Neural progenitor cell (in vitro differentiated cells): Measurements from ENCODE around the gene MTG1. TPM values are rescaled to one million over a fixed set of nuclear protein-coding genes. Genes with fewer than 3 reads are reported as not detected.

Source experiments
- DNase-seq: peaks from one replicate; pipeline ENCODE4 v3.0.0-alpha.2; 2016; ENCODE audit warnings: low spot score
- H2AFZ ChIP-seq: fragments of 200-600 bp; sonication (generic); replicated peaks from 2 replicates; pipeline ENCODE4 v1.6.1; 2016; ENCODE audit warnings: antibody characterized with exemption
- H3F3A ChIP-seq: fragments of 200-600 bp; sonication (generic); 2 replicates; pipeline ENCODE4 v1.6.1; 2016; ENCODE audit warnings: antibody characterized with exemption, low read depth
- H3K27ac ChIP-seq: fragments of 200-600 bp; sonication (generic); 2 replicates; pipeline ENCODE4 v1.5.1; 2016; ENCODE audit warnings: mild to moderate bottlenecking
- H3K27me3 ChIP-seq: fragments of 200-600 bp; sonication (generic); 2 replicates; pipeline ENCODE4 v1.6.1; 2016; ENCODE audit warnings: mild to moderate bottlenecking, moderate library complexity
- H3K36me3 ChIP-seq: fragments of 200-600 bp; sonication (generic); 2 replicates; pipeline ENCODE4 v1.5.1; 2016
- H3K4me1 ChIP-seq: fragments of 200-600 bp; sonication (generic); 2 replicates; pipeline ENCODE4 v1.6.1; 2016; ENCODE audit warnings: mixed run types
- H3K4me2 ChIP-seq: fragments of 200-600 bp; sonication (generic); 2 replicates; pipeline ENCODE4 v1.6.1; 2016
- H3K4me3 ChIP-seq: fragments of 200-600 bp; sonication (generic); 2 replicates; pipeline ENCODE4 v1.5.1; 2016
- H3K79me2 ChIP-seq: fragments of 200-600 bp; sonication (generic); 2 replicates; pipeline ENCODE4 v1.6.1; 2016; ENCODE audit warnings: low read depth
- H3K9ac ChIP-seq: fragments of 200-600 bp; sonication (generic); 2 replicates; pipeline ENCODE4 v1.6.1; 2016
- H3K9me3 ChIP-seq: fragments of 200-600 bp; sonication (generic); 2 replicates; pipeline ENCODE4 v1.5.1; 2016; ENCODE audit warnings: low read depth
- H4K20me1 ChIP-seq: fragments of 200-600 bp; sonication (generic); 2 replicates; pipeline ENCODE4 v1.6.1; 2016; ENCODE audit warnings: low read depth
- H3K27ac Mint-ChIP-seq: 3 replicates; pipeline ENCODE4 v1.8.0; 2021; ENCODE audit warnings: mixed read lengths
- H3K27me3 Mint-ChIP-seq: 2 replicates; pipeline ENCODE4 v1.8.0; 2022; ENCODE audit warnings: low read depth, mild to moderate bottlenecking, inconsistent platforms, moderate library complexity, mixed read lengths; ENCODE audit not compliant: insufficient read depth
- H3K36me3 Mint-ChIP-seq: 3 replicates; pipeline ENCODE4 v1.8.0; 2021; ENCODE audit warnings: mixed read lengths
- H3K4me1 Mint-ChIP-seq: 3 replicates; pipeline ENCODE4 v1.8.0; 2021; ENCODE audit warnings: mixed read lengths
- H3K4me3 Mint-ChIP-seq: 3 replicates; pipeline ENCODE4 v1.8.0; 2021; ENCODE audit warnings: mild to moderate bottlenecking, moderate library complexity, mixed read lengths
- H3K9me3 Mint-ChIP-seq: 3 replicates; pipeline ENCODE4 v1.8.0; 2020; ENCODE audit warnings: mixed read lengths
- CTCF ChIP-seq: fragments of 200-600 bp; sonication (generic); IDR thresholded peaks from 2 replicates; pipeline ENCODE4 v1.5.1; 2017; ENCODE audit warnings: antibody characterized with exemption, mild to moderate bottlenecking
- EZH2 ChIP-seq: fragments of 200-600 bp; sonication (generic); IDR thresholded peaks from 2 replicates; pipeline ENCODE4 v1.6.1; 2017; ENCODE audit warnings: antibody characterized with exemption, mild to moderate bottlenecking, moderate library complexity
- EZH2phosphoT487 ChIP-seq: fragments of 200-600 bp; sonication (generic); IDR thresholded peaks from 2 replicates; pipeline ENCODE4 v1.6.1; 2017; ENCODE audit warnings: antibody characterized with exemption
- total RNA-seq: library from RNA; depleted of rRNA; stranded (reverse); fragments of >200 nt; gene quantifications from 2 replicates; pipeline ENCODE4 v1.2.3, GENCODE V29; 2015; ENCODE audit warnings: low replicate concordance

Gene MTG1
- total RNA-seq, 1 donor from 2014 or later = 28.0 TPM

DNA sequence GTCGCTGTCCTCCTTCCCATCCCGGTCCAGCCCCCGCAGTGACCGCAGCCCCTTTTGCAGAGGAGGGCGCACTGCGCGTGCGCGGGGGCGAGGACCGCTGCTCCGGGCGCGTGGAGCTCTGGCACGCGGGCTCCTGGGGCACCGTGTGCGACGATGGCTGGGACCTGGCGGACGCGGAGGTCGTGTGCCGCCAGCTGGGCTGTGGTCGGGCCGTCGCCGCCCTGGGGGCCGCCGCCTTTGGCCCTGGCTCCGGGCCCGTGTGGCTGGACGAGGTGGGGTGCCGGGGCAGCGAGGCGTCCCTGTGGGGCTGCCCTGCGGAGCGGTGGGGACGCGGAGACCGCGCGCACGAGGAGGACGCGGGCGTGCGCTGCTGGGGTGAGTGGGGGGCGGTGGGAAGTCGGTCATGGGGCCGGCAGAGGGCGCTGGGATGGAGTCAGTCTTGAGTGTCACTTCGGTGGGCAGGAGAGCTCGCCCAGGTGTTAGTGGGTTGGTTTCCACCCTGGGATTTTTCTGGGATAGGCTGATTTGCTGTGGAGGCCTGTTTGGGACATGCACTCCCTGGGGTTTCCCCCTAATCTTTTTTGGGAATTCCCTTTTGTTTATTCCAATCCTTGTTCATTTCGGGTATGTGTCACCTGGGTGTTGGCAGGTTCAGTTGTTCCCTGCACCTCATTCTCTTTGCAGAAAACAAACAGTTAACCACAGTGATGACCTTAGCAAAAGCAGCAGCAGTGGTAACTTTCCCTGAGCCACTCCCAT lies 71.4 kb downstream of the MTG1 start:
- no peaks in the 10 kb centered on the region for H3F3A ChIP-seq
- Mint-ChIP-seq H3K4me3 (no peak overlapping the region), H3K4me1 (no peaks in the 10 kb centered on the region), H3K27me3 (peaks cover 8% of the 10 kb centered on the region), H3K9me3 (peaks cover 22% of the 10 kb centered on the region), H3K36me3 (no peaks in the 10 kb centered on the region), H3K27ac (no peak overlapping the region)
- H3K27ac ChIP-seq = no peak overlapping the region
- H3K27me3 ChIP-seq = no peaks in the 10 kb centered on the region
- no peak overlapping the region for H3K9ac ChIP-seq
- peaks cover 3% of the 10 kb centered on the region for H3K9me3 ChIP-seq
- DNase-seq = no peak
- no peak for TF ChIP-seq EZH2phosphoT487
- no peak for TF ChIP-seq EZH2
- TF ChIP-seq CTCF = no peak
- H3K4me2 ChIP-seq = no peak overlapping the region
- H3K36me3 ChIP-seq = no peaks in the 10 kb centered on the region
- no peaks in the 10 kb centered on the region for H3K4me1 ChIP-seq
- no peaks in the 10 kb centered on the region for H3K79me2 ChIP-seq
- no peak overlapping the region for H3K4me3 ChIP-seq
- H4K20me1 ChIP-seq = no peaks in the 10 kb centered on the region
- no peak overlapping the region for H2AFZ ChIP-seq

- peaks cover 19% of the 10 kb centered on the region for H3K9me3 Mint-ChIP-seq
- Histone ChIP-seq H3K9ac (no peak overlapping the region), H3K27ac (no peak overlapping the region), H3K27me3 (no peaks in the 10 kb centered on the region), H3K4me1 (no peaks in the 10 kb centered on the region), H3K9me3 (peaks cover 3% of the 10 kb centered on the region), H4K20me1 (no peaks in the 10 kb centered on the region), H3K79me2 (no peaks in the 10 kb centered on the region), H3F3A (no peaks in the 10 kb centered on the region), H3K4me3 (no peak overlapping the region), H3K36me3 (no peaks in the 10 kb centered on the region), H3K4me2 (no peak overlapping the region), H2AFZ (no peak overlapping the region)
- peaks cover 8% of the 10 kb centered on the region for H3K27me3 Mint-ChIP-seq
- H3K4me3 Mint-ChIP-seq = no peak overlapping the region
- no peak overlapping the region for H3K27ac Mint-ChIP-seq
- no peaks in the 10 kb centered on the region for H3K36me3 Mint-ChIP-seq
- no peaks in the 10 kb centered on the region for H3K4me1 Mint-ChIP-seq
- DNase-seq = no peak
- no peak for TF ChIP-seq EZH2phosphoT487
Measured at GRCh38 chr10:133465950-133466474, 72.1 kb downstream of the MTG1 start.

DNA sequence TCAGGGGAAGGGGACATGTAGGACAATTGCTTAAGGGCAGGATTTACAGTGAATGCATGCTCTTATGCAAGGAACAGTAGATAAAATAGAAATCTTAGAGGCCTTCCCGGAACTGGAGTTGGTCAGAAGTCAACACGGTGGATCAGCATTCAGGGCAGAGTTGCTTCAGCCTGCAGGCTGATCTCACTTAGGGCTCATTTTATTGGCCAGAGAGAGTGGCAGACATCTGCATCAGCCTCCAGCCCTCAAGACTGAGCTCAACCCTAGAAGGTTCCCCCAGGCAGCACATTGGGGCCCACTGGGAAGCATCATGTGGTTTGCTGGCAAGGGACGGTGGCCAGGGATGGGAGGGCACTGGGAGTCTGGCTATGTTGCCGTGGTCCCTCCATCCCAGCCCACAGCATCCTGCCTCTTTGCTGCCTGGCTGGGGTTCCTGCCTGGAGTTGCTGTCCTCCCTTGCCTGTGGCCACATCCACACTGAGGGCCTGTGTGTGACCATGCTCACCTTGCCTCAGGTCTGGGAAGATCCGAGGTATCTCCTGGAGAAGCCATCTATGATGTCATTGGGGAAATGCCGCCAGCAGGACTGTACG lies 72.8 kb downstream of the MTG1 start:
- no peak overlapping the region for H3K4me2 ChIP-seq
- H3K4me1 ChIP-seq = no peaks in the 10 kb centered on the region
- no peak overlapping the region for H3K4me3 ChIP-seq
- no peak for TF ChIP-seq EZH2
- no peak for TF ChIP-seq CTCF
- TF ChIP-seq EZH2phosphoT487 = no peak
- H3K9ac ChIP-seq = no peak overlapping the region
- Mint-ChIP-seq H3K27ac (no peak overlapping the region), H3K4me3 (no peak overlapping the region), H3K9me3 (peaks cover 15% of the 10 kb centered on the region), H3K27me3 (peaks cover 8% of the 10 kb centered on the region), H3K4me1 (no peaks in the 10 kb centered on the region), H3K36me3 (no peaks in the 10 kb centered on the region)
- H3F3A ChIP-seq = no peaks in the 10 kb centered on the region
- H3K9me3 ChIP-seq = peaks cover 3% of the 10 kb centered on the region
- no peak overlapping the region for H3K27ac ChIP-seq
- no peaks in the 10 kb centered on the region for H3K79me2 ChIP-seq
- H3K27me3 ChIP-seq = no peaks in the 10 kb centered on the region
- H2AFZ ChIP-seq = no peak overlapping the region
- no peaks in the 10 kb centered on the region for H3K36me3 ChIP-seq
- H4K20me1 ChIP-seq = no peaks in the 10 kb centered on the region
- DNase-seq = no peak
